MCF 10A (cell line): ENCODE results near the gene COX18. TPM values are rescaled to one million over a fixed set of nuclear protein-coding genes. Genes with fewer than 3 reads are reported as not detected.

Source experiments
- BruUV-seq: library from RNA; stranded (reverse); fragments of 400-500 nt; replicated peaks from 2 replicates; lab custom pipeline; 2021; lab: Mats Ljungman, UMichigan
- CTCF ChIA-PET: fragments of 300-600 bp; sonication (Branson Sonifier 250); formaldehyde crosslinking; extraction: SDS; loops from one replicate; lab custom pipeline; 2021; ENCODE audit warnings: antibody characterized with exemption, inconsistent platforms; lab: Yijun Ruan, JAX
- POLR2A ChIA-PET: fragments of 300-600, 350-650 bp; sonication (Branson Sonifier 250); formaldehyde crosslinking; extraction: SDS; loops from one replicate; lab custom pipeline; 2020; ENCODE audit warnings: antibody characterized with exemption, inconsistent platforms; lab: Yijun Ruan, JAX
- DNase-seq: peaks from one replicate; pipeline ENCODE4 v3.0.0-alpha.2; 2018; ENCODE audit not compliant: unreplicated experiment
- H3K27ac Mint-ChIP-seq: one replicate; pipeline ENCODE4 v1.8.0; 2022; ENCODE audit warnings: mild to moderate bottlenecking, low read depth, mixed read lengths; ENCODE audit not compliant: unreplicated experiment
- H3K27me3 Mint-ChIP-seq: one replicate; pipeline ENCODE4 v1.8.0; 2022; ENCODE audit warnings: mixed read lengths; ENCODE audit not compliant: insufficient read depth, unreplicated experiment
- H3K36me3 Mint-ChIP-seq: one replicate; pipeline ENCODE4 v1.8.0; 2022; ENCODE audit warnings: mild to moderate bottlenecking, moderate library complexity, mixed read lengths; ENCODE audit not compliant: insufficient read depth, unreplicated experiment
- H3K4me1 Mint-ChIP-seq: one replicate; pipeline ENCODE4 v1.8.0; 2022; ENCODE audit warnings: mixed read lengths; ENCODE audit not compliant: insufficient read depth, unreplicated experiment
- H3K4me3 Mint-ChIP-seq: one replicate; pipeline ENCODE4 v1.8.0; 2022; ENCODE audit warnings: mild to moderate bottlenecking, moderate library complexity, mixed read lengths; ENCODE audit not compliant: unreplicated experiment
- H3K9me3 Mint-ChIP-seq: one replicate; pipeline ENCODE4 v1.8.0; 2022; ENCODE audit warnings: mixed read lengths; ENCODE audit not compliant: unreplicated experiment
- intact Hi-C: fragments of 100-400 bp; cut with micrococcal nuclease; formaldehyde crosslinking; loops from 2 replicates; pipeline ENCODE4 v1.14.1; 2022
- total RNA-seq: library from RNA; stranded (reverse); gene quantifications from 2 replicates; pipeline ENCODE4 v1.2.3, GENCODE V29; 2022
- TF ChIP-seq, protein P1 (sequence below): fragments of 200-600 bp; IDR thresholded peaks from one replicate; pipeline ENCODE4 v1.8.0; 2022; ENCODE audit warnings: antibody characterized with exemption, mild to moderate bottlenecking; ENCODE audit not compliant: unreplicated experiment

The COX18 gene
- total RNA-seq, 1 experiment from 2014 or later, result 19.1 TPM

DNA sequence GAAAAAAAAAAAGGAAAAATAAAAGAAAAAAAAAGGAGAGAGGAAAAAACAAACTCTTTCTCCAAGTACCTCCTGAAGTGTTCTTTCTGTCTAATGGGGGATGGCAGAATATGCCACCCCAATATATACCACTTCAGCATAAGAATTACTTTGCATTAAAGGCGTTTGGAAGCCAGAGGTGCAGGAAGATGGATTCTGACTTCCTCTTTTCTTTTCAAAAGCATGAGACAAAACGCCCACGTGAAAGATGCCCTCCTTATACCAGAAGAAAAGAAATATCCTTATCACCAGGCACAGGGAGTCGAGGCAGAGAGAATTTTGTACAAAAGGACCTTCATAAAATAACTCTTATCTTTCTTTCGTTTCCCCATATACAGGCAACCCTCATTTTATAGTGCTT lies 40.9 kb downstream of the COX18 start:
- DNase-seq, result no peak
- Mint-ChIP-seq H3K27ac (no peak overlapping the region), H3K4me1 (no peaks in the 10 kb centered on the region), H3K27me3 (peaks cover 6% of the 10 kb centered on the region), H3K9me3 (no peaks in the 10 kb centered on the region), H3K36me3 (no peaks in the 10 kb centered on the region), H3K4me3 (no peak overlapping the region)
- intact Hi-C loops, result no loop called here
- TF ChIP-seq, protein P1, sequence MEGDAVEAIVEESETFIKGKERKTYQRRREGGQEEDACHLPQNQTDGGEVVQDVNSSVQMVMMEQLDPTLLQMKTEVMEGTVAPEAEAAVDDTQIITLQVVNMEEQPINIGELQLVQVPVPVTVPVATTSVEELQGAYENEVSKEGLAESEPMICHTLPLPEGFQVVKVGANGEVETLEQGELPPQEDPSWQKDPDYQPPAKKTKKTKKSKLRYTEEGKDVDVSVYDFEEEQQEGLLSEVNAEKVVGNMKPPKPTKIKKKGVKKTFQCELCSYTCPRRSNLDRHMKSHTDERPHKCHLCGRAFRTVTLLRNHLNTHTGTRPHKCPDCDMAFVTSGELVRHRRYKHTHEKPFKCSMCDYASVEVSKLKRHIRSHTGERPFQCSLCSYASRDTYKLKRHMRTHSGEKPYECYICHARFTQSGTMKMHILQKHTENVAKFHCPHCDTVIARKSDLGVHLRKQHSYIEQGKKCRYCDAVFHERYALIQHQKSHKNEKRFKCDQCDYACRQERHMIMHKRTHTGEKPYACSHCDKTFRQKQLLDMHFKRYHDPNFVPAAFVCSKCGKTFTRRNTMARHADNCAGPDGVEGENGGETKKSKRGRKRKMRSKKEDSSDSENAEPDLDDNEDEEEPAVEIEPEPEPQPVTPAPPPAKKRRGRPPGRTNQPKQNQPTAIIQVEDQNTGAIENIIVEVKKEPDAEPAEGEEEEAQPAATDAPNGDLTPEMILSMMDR, result no peak
- no TSS peak for BruUV-seq
- ChIA-PET CTCF (no interaction called here), POLR2A (no interaction called here)

DNA sequence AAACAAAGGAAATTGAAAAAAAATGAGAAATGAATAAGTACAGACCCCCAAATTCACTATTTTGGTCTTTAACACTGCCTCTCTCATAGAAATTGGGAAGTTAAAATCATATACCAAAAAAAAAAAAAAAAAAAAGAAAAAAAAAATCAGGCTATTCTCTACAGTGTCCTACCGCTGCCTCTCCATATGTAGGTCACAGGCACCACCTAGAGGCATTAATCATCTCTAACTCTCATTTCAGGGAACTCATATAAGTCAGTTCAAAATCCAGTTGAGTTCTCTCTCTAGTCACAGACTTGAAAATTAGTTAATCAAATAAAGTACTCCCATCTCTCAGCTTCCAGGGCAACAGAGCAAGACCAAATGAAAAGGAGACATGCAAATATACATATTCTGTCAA lies 47.9 kb downstream of the COX18 start:
- Mint-ChIP-seq H3K4me1 (no peaks in the 10 kb centered on the region), H3K27ac (no peak overlapping the region), H3K27me3 (peaks cover 9% of the 10 kb centered on the region), H3K4me3 (no peak overlapping the region), H3K36me3 (peaks cover 5% of the 10 kb centered on the region), H3K9me3 (no peaks in the 10 kb centered on the region)
- intact Hi-C loops, result loop anchor here (1.0 to 5.0 kb wide), 4 partner anchors 236 to 1289 kb away; partner anchors contain the start of gene ANKRD17
- CTCF ChIA-PET, result interaction anchor here (0.7 to 3.9 kb wide), 22 partner anchors 8 to 1248 kb away, joined by 3 to 24 read pairs (median 4); no protein-coding TSS in a partner anchor
- POLR2A ChIA-PET, result interaction anchor here (0.9 kb wide), 1 partner anchor 514 kb away, joined by 3 read pairs; no protein-coding TSS in a partner anchor
- TF ChIP-seq, protein P1, result peak; percentile 58
- peak; percentile 63 for DNase-seq
- BruUV-seq, result no TSS peak

DNA sequence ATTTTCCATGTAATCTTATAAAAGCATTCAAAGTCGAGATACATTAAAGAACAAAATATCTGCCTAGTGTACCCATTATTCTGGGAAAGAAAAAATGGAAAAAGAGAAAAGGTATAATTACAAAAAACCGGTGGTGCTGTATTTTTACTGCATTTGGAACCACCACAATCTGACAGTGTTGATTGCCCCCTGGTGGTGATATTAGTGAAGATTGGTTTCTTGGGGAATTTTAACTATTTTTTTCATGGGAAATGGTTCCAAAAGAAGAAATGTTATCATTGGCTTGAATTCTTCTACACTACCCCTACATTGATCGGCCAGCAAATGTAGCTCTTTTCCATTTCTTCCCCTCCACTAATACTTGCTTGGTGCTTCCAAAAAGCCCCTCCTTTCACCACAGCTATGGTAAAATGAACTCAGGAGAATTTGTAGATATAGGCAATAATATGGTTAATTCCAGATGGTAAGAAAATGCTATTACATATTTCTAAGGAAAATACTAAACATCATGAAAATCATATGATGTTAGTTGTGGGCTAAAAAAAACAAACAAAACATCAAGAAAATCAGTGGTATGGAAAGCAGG lies 50.0 kb downstream of the COX18 start:
- TF ChIP-seq, protein P1, result peak; percentile 62
- BruUV-seq, result no TSS peak
- peak; percentile 66 for DNase-seq
- no peak overlapping the region for H3K4me3 Mint-ChIP-seq
- H3K36me3 Mint-ChIP-seq, result peaks cover 5% of the 10 kb centered on the region
- intact Hi-C loops, result loop anchor here (1.0 to 5.0 kb wide), 5 partner anchors 133 to 723 kb away; partner anchors contain the start of gene ANKRD17
- ChIA-PET CTCF (interaction anchor here (0.5 to 2.5 kb wide), 15 partner anchors 8 to 1287 kb away, joined by 3 to 21 read pairs (median 5); no protein-coding TSS in a partner anchor), POLR2A (no interaction called here)
- peaks cover 9% of the 10 kb centered on the region for H3K27me3 Mint-ChIP-seq
- no peaks in the 10 kb centered on the region for H3K9me3 Mint-ChIP-seq
- no peaks in the 10 kb centered on the region for H3K4me1 Mint-ChIP-seq
- no peak overlapping the region for H3K27ac Mint-ChIP-seq

DNA sequence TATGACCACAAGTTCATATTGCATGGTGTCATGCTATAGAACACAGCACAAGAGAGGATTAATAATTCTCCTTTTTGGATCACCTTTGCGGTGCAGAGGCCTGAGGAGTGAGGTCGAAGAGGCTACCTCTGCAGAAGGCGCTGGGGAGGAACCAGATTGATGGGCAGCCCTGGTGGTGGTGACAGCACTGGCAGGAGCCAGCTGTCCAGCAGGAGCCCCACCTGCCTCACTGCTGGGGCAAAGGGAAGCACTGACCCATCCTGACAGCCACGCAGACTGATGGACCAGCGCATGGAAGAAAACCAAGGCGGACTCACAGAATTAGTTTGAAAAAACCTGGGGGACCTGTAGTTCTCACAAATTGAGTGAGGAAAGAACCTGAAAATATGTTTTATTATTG lies 50.9 kb downstream of the COX18 start:
- POLR2A ChIA-PET, result no interaction called here
- TF ChIP-seq, protein P1, result no peak
- H3K27ac Mint-ChIP-seq, result no peak overlapping the region
- peaks cover 5% of the 10 kb centered on the region for H3K36me3 Mint-ChIP-seq
- no peaks in the 10 kb centered on the region for H3K9me3 Mint-ChIP-seq
- BruUV-seq, result no TSS peak
- H3K27me3 Mint-ChIP-seq, result peaks cover 3% of the 10 kb centered on the region
- CTCF ChIA-PET, result interaction anchor here (1.3 to 1.8 kb wide), 5 partner anchors 10 to 565 kb away, joined by 3 to 9 read pairs (median 6); no protein-coding TSS in a partner anchor
- H3K4me1 Mint-ChIP-seq, result no peaks in the 10 kb centered on the region
- no peak overlapping the region for H3K4me3 Mint-ChIP-seq
- DNase-seq, result no peak
- intact Hi-C loops, result loop anchor here (2.0 kb wide), 1 partner anchor 132 kb away; no protein-coding TSS in a partner anchor
